Measurements from ENCODE around the gene SLC38A5.

DNA sequence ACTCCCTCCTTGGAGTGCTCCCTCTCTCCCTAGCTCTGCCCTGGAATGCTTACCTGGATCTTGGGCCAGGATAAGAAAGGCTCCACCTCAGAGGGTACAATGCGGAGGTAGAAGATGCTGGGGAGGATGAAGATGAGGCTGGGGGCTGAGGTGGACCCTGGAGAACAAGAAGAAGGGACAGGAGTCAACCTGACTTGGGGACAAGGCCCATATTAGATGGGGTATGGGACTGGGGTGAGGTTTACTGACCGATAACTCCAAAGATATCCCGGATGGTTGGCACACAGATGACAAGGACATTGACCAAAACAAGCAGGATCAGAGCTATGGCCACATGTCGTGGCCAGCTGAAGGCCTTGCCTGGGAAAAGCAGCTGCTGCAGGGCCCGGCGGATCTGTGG lies 10.6 kb downstream of the SLC38A5 start:
- no peak for TF ChIP-seq FOXA1 (IDR thresholded peaks at IDR 0.05)
- TF ChIP-seq FOXM1 (IDR thresholded peaks at IDR 0.05; ENCODE audit: borderline replicate concordance) = no peak
- TF ChIP-seq L3MBTL2 (conservative IDR thresholded peaks at IDR 0.05) = no peak
- TF ChIP-seq HDGF (IDR thresholded peaks at IDR 0.05; ENCODE audit: borderline replicate concordance) = no peak
- no peak for TF ChIP-seq ZNF384 (IDR thresholded peaks at IDR 0.05)
- TF ChIP-seq FOXK2 (IDR thresholded peaks at IDR 0.05) = no peak
- TF ChIP-seq SP1 (IDR thresholded peaks at IDR 0.05) = no peak
- no peak for TF ChIP-seq TARDBP (IDR thresholded peaks at IDR 0.05)
- no peak for TF ChIP-seq ELF4 (IDR thresholded peaks at IDR 0.05)
- TF ChIP-seq LEF1 (IDR thresholded peaks at IDR 0.05; ENCODE audit: borderline replicate concordance) = no peak

Data from HEK293T (cell line).